HepG2 (cell line): Measurements from ENCODE around the gene KRTCAP2. TPM values are rescaled to one million over a fixed set of nuclear protein-coding genes. Genes with fewer than 3 reads are reported as not detected.

Experiments used
- ETV6 ChIP-seq: sonication (generic); formaldehyde crosslinking; conservative IDR thresholded peaks from 2 replicates; pipeline ENCODE4 v1.4.0; 2020; ENCODE audit warnings: missing genetic modification reagents
- GRHL1 ChIP-seq: sonication (generic); formaldehyde crosslinking; conservative IDR thresholded peaks from 2 replicates; pipeline ENCODE4 v1.8.0; 2022; ENCODE audit warnings: missing genetic modification reagents
- IKZF1 ChIP-seq: fragments of 450-650 bp; IDR thresholded peaks from 2 replicates; pipeline ENCODE4 v1.7.1; 2016
- MAF1 ChIP-seq: sonication (generic); formaldehyde crosslinking; IDR thresholded peaks from 2 replicates; pipeline ENCODE4 v1.5.0; 2020; ENCODE audit warnings: missing genetic modification reagents, borderline replicate concordance
- MED1 ChIP-seq: sonication (generic); formaldehyde crosslinking; IDR thresholded peaks from 2 replicates; pipeline ENCODE4 v1.4.0; 2020; ENCODE audit warnings: missing genetic modification reagents
- MXI1 ChIP-seq: IDR thresholded peaks from 3 replicates; pipeline ENCODE4 v1.6.1; 2012; ENCODE audit warnings: low read depth, low read length, inconsistent platforms, borderline replicate concordance
- ZBTB40 ChIP-seq, 2 experiments: fragments of 450-650 bp in 1 of 2; sonication (generic) in 1 of 2; formaldehyde crosslinking in 1 of 2; IDR thresholded peaks; 2 replicates each; pipeline versions ENCODE4 v1.6.1 to v1.8.0; 2016 to 2022; ENCODE audit warnings: antibody characterized with exemption in 1 of 2, mild to moderate bottlenecking in 1 of 2, missing genetic modification reagents in 1 of 2
- ZBTB7B ChIP-seq: sonication (generic); formaldehyde crosslinking; IDR thresholded peaks from 2 replicates; pipeline ENCODE4 v1.4.0; 2020; ENCODE audit warnings: missing genetic modification reagents
- ZHX2 ChIP-seq, 2 experiments: sonication (generic) in 1 of 2; formaldehyde crosslinking in 1 of 2; IDR thresholded peaks; 2 replicates each; pipeline versions ENCODE4 v1.6.1 to v1.9.0; 2014 to 2022; ENCODE audit warnings: antibody characterized with exemption in 1 of 2, borderline replicate concordance in 1 of 2, inconsistent platforms in 1 of 2, low read depth in 1 of 2, missing genetic modification reagents in 1 of 2
- ZNF431 ChIP-seq: sonication (generic); formaldehyde crosslinking; IDR thresholded peaks from 2 replicates; pipeline ENCODE4 v1.9.0; 2022; ENCODE audit warnings: missing genetic modification reagents, low read depth, mild to moderate bottlenecking, borderline replicate concordance
- polyA plus RNA-seq, 8 experiments: library from polyadenylated mRNA; depleted of rRNA in 3 of 8; stranded (reverse) in 7 of 8; unstranded in 1 of 8; fragments of >200 nt; fragmentation: Illumina TruSeq in 4 of 8; extraction: Trizol in 4 of 8; gene quantifications; 2 replicates each; pipeline versions ENCODE4 v1.2.1 to v1.2.3, GENCODE V29; 2011 to 2016; ENCODE audit warnings: low read depth in 4 of 8, missing spikeins in 1 of 8, mixed read lengths in 1 of 8; ENCODE audit not compliant: insufficient read depth in 1 of 8
- total RNA-seq, 5 experiments: library from RNA; depleted of rRNA; stranded (reverse); fragments of >200 nt; fragmentation: Illumina TruSeq; extraction: Trizol; gene quantifications; 2 replicates each; pipeline ENCODE4 v1.2.3, GENCODE V29; 2016; ENCODE audit warnings: low read depth in 1 of 5

The KRTCAP2 gene
- total and polyA plus RNA-seq, 2 of the 13 experiments (the other 11 are each of a cell fraction or from before 2014, with no cell fraction given): 77.3 to 79.4 TPM

GRCh38 chr1:155127105-155127966 is 45.8 kb downstream of the KRTCAP2 start, which contains the start of gene EFNA1 (continued):
- TF ChIP-seq ZBTB40 (IDR thresholded peaks at IDR 0.05) (no peak), ZBTB40 (CRISPR knock-in tag; IDR thresholded peaks at IDR 0.05) (peak; percentile 56; the same call in 1 of the 2 replicates), MAF1 (no peak), MED1 (CRISPR knock-in tag) (peak; percentile 97), GRHL1 (CRISPR knock-in tag) (no peak), ETV6 (CRISPR knock-in tag) (peak; percentile 73; the same call in 1 of the 2 replicates), ZBTB7B (CRISPR knock-in tag) (peak; percentile 40), ZHX2 (IDR thresholded peaks at IDR 0.05; ENCODE audit: low read depth) (peak; percentile 58; the same call in 1 of the 2 replicates), ZHX2 (CRISPR knock-in tag; IDR thresholded peaks at IDR 0.05; ENCODE audit: borderline replicate concordance) (no peak), MXI1 (peak; percentile 76; the same call in 1 of the 3 replicates), IKZF1 (no peak), ZNF431 (CRISPR knock-in tag) (peak; percentile 14; the same call in 1 of the 2 replicates)
